ENCODE results near the gene CAMK2D.

DNA sequence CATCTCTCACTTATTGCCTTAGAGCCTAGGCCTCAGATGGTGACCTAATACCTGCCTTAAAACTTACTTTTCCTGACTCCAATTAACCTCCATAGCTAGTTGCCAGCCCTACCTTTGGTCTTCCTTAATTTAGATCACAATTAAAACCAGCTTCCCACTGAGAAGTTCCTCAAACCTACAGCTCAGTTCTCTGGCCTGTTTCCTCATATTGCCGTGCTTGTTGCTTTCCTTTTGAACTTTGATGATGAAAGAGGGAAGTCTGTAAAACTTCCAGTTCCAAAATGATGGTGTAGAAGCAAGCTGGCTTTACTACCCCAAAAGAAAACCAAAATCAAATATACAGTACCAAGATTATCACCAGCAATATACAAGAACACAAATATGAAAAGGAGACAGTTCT is 28.9 kb upstream of the CAMK2D start:
- TF ChIP-seq, protein P1, sequence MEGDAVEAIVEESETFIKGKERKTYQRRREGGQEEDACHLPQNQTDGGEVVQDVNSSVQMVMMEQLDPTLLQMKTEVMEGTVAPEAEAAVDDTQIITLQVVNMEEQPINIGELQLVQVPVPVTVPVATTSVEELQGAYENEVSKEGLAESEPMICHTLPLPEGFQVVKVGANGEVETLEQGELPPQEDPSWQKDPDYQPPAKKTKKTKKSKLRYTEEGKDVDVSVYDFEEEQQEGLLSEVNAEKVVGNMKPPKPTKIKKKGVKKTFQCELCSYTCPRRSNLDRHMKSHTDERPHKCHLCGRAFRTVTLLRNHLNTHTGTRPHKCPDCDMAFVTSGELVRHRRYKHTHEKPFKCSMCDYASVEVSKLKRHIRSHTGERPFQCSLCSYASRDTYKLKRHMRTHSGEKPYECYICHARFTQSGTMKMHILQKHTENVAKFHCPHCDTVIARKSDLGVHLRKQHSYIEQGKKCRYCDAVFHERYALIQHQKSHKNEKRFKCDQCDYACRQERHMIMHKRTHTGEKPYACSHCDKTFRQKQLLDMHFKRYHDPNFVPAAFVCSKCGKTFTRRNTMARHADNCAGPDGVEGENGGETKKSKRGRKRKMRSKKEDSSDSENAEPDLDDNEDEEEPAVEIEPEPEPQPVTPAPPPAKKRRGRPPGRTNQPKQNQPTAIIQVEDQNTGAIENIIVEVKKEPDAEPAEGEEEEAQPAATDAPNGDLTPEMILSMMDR (IDR thresholded peaks at IDR 0.05 in 8 of 11, conservative IDR thresholded peaks at IDR 0.05 in 3 of 11): no peak
- no peak for TF ChIP-seq POLR2AphosphoS5 (IDR thresholded peaks at IDR 0.05)
- no peak for TF ChIP-seq POLR2A (IDR thresholded peaks at IDR 0.05)
